Stimulated activated CD8-positive, alpha-beta memory T cell treated with anti-CD3 and anti-CD28 coated beads, Interleukin-4, amount 100 ng/mL, for 24 hours (primary cell): ENCODE measurements around the gene KLC1.

Experiments used
- DNase-seq: peaks from one replicate; pipeline ENCODE4 v3.0.0-alpha.2; 2020; ENCODE audit warnings: low read depth

KLC1 gene

GRCh38 chr14:103705118-103705503 is 76.1 kb downstream of the KLC1 start:
- no peak for DNase-seq

GRCh38 chr14:103705504-103706284 is 76.7 kb downstream of the KLC1 start:
- DNase-seq = no peak

GRCh38 chr14:103706551-103707328 is 77.7 kb downstream of the KLC1 start:
- DNase-seq = no peak

- DNase-seq = no peak
Observed at GRCh38 chr14:103707329-103708263, 78.6 kb downstream of the KLC1 start.

GRCh38 chr14:103708750-103709187 is 79.8 kb downstream of the KLC1 start:
- DNase-seq = no peak

- DNase-seq = no peak
Observed at GRCh38 chr14:103709814-103710213, 80.8 kb downstream of the KLC1 start.

GRCh38 chr14:103710771-103711377 is 81.9 kb downstream of the KLC1 start:
- DNase-seq = no peak

- no peak for DNase-seq
Observed at GRCh38 chr14:103711516-103712431, 82.8 kb downstream of the KLC1 start.

GRCh38 chr14:103712633-103713247 is 83.7 kb downstream of the KLC1 start:
- no peak for DNase-seq

- DNase-seq = no peak
Observed at GRCh38 chr14:103713304-103714062, 84.5 kb downstream of the KLC1 start.

GRCh38 chr14:103714063-103714724 is 85.2 kb downstream of the KLC1 start:
- no peak for DNase-seq

- DNase-seq = peak; percentile 99
Observed at GRCh38 chr14:103715052-103716000, 86.3 kb downstream of the KLC1 start, which contains the start of the genes XRCC3 and ZFYVE21. Gene XRCC3, minus strand, starts transcription at chr14:103715451. Its CDS starts 4,364 bp downstream, at chr14:103711087. Gene ZFYVE21, plus strand, starts transcription at chr14:103715810. Its CDS starts 32 bp downstream, at chr14:103715842.

- DNase-seq = no peak
Observed at GRCh38 chr14:103716091-103716801, 87.2 kb downstream of the KLC1 start.

GRCh38 chr14:103716899-103717411 is 87.9 kb downstream of the KLC1 start:
- DNase-seq = no peak

- DNase-seq = no peak
Observed at GRCh38 chr14:103718572-103718971, 89.6 kb downstream of the KLC1 start.

GRCh38 chr14:103719751-103720150 is 90.7 kb downstream of the KLC1 start:
- no peak for DNase-seq
